Neural cell (in vitro differentiated cells): Measurements from ENCODE around the gene CNIH3.

Experiments used
- EP300 ChIP-seq: fragments of 450-650 bp; conservative IDR thresholded peaks from 2 replicates; pipeline ENCODE4 v1.6.1; 2014; ENCODE audit warnings: antibody characterized with exemption, mild to moderate bottlenecking, moderate library complexity; ENCODE audit not compliant: poor library complexity, severe bottlenecking
- EZH2 ChIP-seq: fragments of 200-600, 300-800 bp; shearing (Covaris generic), sonication (generic); IDR thresholded peaks from 2 replicates; pipeline ENCODE4 v1.6.1; 2014; ENCODE audit warnings: antibody characterized with exemption, low read length, borderline replicate concordance, mild to moderate bottlenecking; ENCODE audit not compliant: insufficient read depth, poor library complexity, severe bottlenecking
- MXI1 ChIP-seq: fragments of 450-650 bp; conservative IDR thresholded peaks from 2 replicates; pipeline ENCODE4 v1.6.1; 2014; ENCODE audit warnings: antibody characterized with exemption, mild to moderate bottlenecking; ENCODE audit not compliant: poor library complexity, severe bottlenecking
- POLR2AphosphoS5 ChIP-seq: IDR thresholded peaks from 2 replicates; pipeline ENCODE4 v1.6.1; 2012
- REST ChIP-seq: IDR thresholded peaks from 2 replicates; pipeline ENCODE4 v1.6.1; 2012; ENCODE audit warnings: borderline replicate concordance
- SMC3 ChIP-seq: fragments of 450-650 bp; conservative IDR thresholded peaks from 2 replicates; pipeline ENCODE4 v1.6.1; 2014; ENCODE audit warnings: antibody characterized with exemption, mild to moderate bottlenecking, moderate library complexity; ENCODE audit not compliant: poor library complexity
- TAF1 ChIP-seq: IDR thresholded peaks from 2 replicates; pipeline ENCODE4 v1.6.1; 2012; ENCODE audit warnings: low read depth
- TF ChIP-seq, protein P1 (sequence below): fragments of 450-650 bp; IDR thresholded peaks from 2 replicates; pipeline ENCODE4 v1.5.1; 2014; ENCODE audit warnings: antibody characterized with exemption, mild to moderate bottlenecking, moderate library complexity; ENCODE audit not compliant: poor library complexity, severe bottlenecking

DNA sequence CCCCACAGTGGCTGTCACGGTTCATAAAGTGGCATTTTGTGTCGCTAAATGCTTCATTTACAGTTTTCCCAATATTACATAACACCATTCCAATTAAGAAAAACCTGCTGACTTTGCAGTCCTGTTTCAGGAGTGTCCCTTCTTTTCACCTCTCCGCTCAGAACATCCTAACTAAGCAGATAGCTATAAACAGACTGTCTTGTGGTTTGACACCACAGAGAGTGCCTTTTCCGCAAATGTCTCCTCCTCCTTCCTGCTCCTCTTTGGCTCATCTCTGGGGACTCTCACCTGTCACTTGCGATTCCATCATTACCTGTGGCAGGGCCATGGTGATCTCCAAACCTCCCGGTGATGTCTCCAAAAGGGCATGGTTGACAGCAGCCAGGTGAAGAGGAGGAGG lies 119.0 kb downstream of the CNIH3 start:
- TF ChIP-seq REST: no peak
- TF ChIP-seq SMC3: no peak
- no peak for TF ChIP-seq EZH2
- TF ChIP-seq, protein P1, sequence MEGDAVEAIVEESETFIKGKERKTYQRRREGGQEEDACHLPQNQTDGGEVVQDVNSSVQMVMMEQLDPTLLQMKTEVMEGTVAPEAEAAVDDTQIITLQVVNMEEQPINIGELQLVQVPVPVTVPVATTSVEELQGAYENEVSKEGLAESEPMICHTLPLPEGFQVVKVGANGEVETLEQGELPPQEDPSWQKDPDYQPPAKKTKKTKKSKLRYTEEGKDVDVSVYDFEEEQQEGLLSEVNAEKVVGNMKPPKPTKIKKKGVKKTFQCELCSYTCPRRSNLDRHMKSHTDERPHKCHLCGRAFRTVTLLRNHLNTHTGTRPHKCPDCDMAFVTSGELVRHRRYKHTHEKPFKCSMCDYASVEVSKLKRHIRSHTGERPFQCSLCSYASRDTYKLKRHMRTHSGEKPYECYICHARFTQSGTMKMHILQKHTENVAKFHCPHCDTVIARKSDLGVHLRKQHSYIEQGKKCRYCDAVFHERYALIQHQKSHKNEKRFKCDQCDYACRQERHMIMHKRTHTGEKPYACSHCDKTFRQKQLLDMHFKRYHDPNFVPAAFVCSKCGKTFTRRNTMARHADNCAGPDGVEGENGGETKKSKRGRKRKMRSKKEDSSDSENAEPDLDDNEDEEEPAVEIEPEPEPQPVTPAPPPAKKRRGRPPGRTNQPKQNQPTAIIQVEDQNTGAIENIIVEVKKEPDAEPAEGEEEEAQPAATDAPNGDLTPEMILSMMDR: no peak
- TF ChIP-seq TAF1: no peak
- TF ChIP-seq EP300: no peak
- no peak for TF ChIP-seq POLR2AphosphoS5
- no peak for TF ChIP-seq MXI1
